Esophagus squamous epithelium (tissue), 4 donors: ENCODE measurements around the gene NGB.

ENCODE experiments used
- POLR2A ChIP-seq, 4 donors: fragments of 450-650 bp; IDR thresholded peaks; one replicate each; pipeline ENCODE4 v1.6.1; 2017; ENCODE audit warnings: antibody characterized with exemption in 4 of 4, mild to moderate bottlenecking in 4 of 4, moderate library complexity in 3 of 4
- TF ChIP-seq, protein P1 (sequence below), 6 experiments: fragments of 450-650 bp in 4 of 6; fragments of 200-600 bp in 2 of 6; sonication (generic) in 2 of 6; IDR thresholded peaks; one replicate each; pipeline ENCODE4 v1.5.1; 2016 to 2019; ENCODE audit warnings: antibody characterized with exemption in 6 of 6, mild to moderate bottlenecking in 4 of 6, moderate library complexity in 4 of 6

DNA sequence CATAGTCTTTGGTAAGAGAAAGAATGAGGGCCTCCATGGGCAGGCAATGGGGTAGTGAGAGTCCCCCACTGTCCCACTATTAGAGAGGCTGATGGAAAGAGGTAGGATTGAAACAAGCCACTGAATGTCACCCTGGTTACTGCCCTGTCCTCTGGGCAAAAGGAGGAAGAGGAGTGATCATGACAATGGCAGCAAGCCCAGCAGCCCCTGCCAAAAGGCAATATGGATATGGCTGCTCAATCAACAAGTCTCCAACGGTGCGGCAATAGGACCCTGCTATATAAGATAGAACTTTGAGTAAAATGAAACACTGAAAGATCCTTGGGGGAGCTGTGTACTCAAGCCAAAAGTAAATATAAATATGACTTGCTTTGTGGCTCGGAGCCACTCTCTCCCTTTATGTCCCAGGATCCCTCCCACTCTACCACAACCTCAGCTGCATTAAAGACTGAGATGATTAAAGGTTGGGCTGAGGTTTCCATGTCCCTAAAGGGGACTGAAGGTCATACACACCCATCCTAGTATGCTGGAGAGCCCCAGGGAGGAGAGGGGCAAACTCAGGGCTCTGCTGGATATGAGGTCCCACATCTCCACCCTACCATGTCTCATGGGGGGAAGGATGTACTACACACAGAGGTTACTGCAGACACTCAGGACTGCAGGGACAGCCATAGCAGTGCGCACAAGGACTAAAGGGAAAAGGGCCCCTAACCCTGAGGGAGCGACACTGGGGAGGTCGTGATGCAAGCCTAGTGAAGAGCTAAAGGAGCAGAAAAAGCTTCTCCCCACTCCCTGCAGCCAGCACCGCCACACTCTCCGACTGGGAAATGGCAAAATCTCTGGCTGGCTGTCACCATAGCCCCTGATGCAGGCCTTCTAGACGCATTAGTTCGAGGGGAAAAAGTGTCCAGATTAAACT lies 43.8 kb upstream of the NGB start:
- no peak for TF ChIP-seq POLR2A (IDR thresholded peaks at IDR 0.05)
- TF ChIP-seq, protein P1, sequence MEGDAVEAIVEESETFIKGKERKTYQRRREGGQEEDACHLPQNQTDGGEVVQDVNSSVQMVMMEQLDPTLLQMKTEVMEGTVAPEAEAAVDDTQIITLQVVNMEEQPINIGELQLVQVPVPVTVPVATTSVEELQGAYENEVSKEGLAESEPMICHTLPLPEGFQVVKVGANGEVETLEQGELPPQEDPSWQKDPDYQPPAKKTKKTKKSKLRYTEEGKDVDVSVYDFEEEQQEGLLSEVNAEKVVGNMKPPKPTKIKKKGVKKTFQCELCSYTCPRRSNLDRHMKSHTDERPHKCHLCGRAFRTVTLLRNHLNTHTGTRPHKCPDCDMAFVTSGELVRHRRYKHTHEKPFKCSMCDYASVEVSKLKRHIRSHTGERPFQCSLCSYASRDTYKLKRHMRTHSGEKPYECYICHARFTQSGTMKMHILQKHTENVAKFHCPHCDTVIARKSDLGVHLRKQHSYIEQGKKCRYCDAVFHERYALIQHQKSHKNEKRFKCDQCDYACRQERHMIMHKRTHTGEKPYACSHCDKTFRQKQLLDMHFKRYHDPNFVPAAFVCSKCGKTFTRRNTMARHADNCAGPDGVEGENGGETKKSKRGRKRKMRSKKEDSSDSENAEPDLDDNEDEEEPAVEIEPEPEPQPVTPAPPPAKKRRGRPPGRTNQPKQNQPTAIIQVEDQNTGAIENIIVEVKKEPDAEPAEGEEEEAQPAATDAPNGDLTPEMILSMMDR (IDR thresholded peaks at IDR 0.05) = no peak
